ENCODE measurements around the gene SAT1.
"Not testable (repeated sequence)": the region's sequence is repeated elsewhere in the genome, so short reads cannot be mapped to it uniquely, and the experiment has no call there.

SAT1 gene

DNA sequence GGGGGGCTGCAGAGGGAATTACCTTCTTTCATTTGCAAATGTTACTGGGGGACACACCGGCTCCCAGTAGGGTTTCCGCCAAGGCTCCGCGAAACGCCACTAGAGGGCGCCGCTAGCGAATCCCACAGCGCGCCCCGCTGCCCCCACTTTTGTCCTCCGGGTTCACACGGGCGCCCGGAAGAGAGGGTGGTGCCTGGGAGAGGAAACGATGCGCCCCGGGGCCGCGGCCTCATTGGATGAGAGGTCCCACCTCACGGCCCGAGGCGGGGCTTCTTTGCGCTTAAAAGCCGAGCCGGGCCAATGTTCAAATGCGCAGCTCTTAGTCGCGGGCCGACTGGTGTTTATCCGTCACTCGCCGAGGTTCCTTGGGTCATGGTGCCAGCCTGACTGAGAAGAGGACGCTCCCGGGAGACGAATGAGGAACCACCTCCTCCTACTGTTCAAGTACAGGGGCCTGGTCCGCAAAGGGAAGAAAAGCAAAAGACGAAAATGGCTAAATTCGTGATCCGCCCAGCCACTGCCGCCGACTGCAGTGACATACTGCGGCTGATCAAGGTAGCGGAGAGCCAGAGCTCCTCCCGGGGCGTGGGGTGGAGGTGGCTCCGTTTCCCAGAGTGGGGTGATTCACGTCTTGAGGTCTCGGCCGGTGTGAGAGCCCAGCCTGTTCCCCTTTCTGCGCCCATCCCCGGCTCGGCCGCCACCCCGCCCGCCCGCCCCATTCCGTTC, at the start of gene SAT1:
SAT1 (plus strand) TSS at position 311 of the 726 bp plus-strand sequence; CDS start at position 490, 179 bp downstream.
- H2AFZ ChIP-seq (ENCODE audit: low read depth, low read length) = peak within 1 kb of the TSS; percentile 87
- H3K36me3 ChIP-seq (ENCODE audit: insufficient read depth, low read length) = no peaks in the 10 kb centered on the region
- H3K4me3 ChIP-seq (ENCODE audit: low read length) = peak within 1 kb of the TSS; percentile 92
- H3K9me3 ChIP-seq (ENCODE audit: low read length) = no peaks in the 10 kb centered on the region
- H3K27me3 ChIP-seq (ENCODE audit: insufficient read depth, low read length) = no peaks in the 10 kb centered on the region
- H3K4me1 ChIP-seq (ENCODE audit: insufficient read depth, low read length) = no peaks in the 10 kb centered on the region

DNA sequence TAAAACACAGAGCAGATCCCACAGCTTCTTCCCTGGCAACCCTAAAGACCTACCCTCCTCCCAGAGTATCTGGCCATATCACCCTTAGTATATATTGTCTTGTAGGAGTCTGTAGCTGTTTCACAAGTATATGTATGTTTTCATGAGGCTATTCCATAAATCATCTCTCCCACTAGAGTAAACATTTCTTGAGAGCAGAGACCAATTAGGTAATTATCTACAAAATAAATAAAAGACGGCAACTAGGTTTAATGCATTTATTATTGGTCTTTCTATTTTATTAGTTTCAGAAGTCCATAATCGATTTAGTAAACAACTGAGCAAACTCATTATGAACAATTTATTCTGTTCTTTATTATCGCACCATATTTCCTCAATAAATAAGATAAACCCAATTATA, 46.9 kb upstream of the SAT1 start:
- no peaks in the 10 kb centered on the region for H3K9me3 ChIP-seq (ENCODE audit: low read length)
- no peak overlapping the region for H2AFZ ChIP-seq (ENCODE audit: low read depth, low read length)
- no peaks in the 10 kb centered on the region for H3K36me3 ChIP-seq (ENCODE audit: insufficient read depth, low read length)
- no peaks in the 10 kb centered on the region for H3K4me1 ChIP-seq (ENCODE audit: insufficient read depth, low read length)
- no peaks in the 10 kb centered on the region for H3K27me3 ChIP-seq (ENCODE audit: insufficient read depth, low read length)
- H3K4me3 ChIP-seq (ENCODE audit: low read length) = no peak overlapping the region

DNA sequence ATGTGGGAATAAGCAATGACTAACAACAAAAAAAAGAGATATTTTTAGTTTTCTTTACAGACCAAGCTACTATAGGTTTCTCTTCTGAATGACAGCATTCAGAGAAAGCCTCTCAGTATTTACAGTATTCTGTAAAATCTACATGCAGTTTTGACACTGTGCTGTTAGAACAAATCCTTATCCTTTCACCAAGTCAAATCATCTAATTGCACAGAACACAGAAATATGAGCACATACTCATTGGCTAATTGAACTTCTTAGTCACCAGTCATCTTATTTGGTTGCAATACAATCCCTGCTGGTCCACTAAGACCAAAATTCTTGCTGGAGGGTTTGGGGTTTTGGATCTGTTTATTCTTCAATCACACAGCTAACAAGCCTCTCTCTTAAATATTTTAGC, 45.6 kb upstream of the SAT1 start:
- Histone ChIP-seq H3K27me3 (ENCODE audit: insufficient read depth, low read length) (no peaks in the 10 kb centered on the region), H2AFZ (ENCODE audit: low read depth, low read length) (no peak overlapping the region), H3K9me3 (ENCODE audit: low read length) (no peaks in the 10 kb centered on the region), H3K36me3 (ENCODE audit: insufficient read depth, low read length) (no peaks in the 10 kb centered on the region), H3K4me1 (ENCODE audit: insufficient read depth, low read length) (no peaks in the 10 kb centered on the region), H3K4me3 (ENCODE audit: low read length) (no peak overlapping the region)

DNA sequence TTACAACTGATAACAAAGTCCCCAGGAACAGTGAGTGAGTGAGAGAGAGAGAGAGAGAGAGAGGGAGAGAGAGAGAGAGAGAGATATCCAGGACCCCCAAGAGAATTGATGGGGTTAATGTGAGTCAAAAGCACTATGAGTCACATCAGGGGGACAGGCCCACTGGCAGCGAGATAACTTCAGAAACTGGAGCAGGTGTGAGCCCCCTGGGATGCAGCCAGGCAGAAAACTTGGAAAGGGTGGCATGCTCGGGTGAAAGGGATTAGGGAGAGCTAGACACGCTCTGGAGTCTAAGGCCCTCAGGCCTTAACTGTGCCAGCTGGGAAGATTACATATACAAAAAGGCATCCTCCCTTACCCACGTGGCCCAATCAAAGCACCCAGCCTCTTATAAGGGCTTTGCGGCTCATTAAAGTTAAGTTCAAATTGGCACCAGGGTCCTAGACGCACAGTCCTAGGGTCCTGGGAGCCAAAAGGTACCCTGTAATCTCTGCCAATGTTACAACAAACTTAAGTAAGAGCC, 40.7 kb upstream of the SAT1 start:
- peak overlapping the region; percentile 85 for H2AFZ ChIP-seq (ENCODE audit: low read depth, low read length)
- H3K9me3 ChIP-seq (ENCODE audit: low read length) = no peaks in the 10 kb centered on the region
- H3K4me1 ChIP-seq (ENCODE audit: insufficient read depth, low read length) = no peaks in the 10 kb centered on the region
- H3K4me3 ChIP-seq (ENCODE audit: low read length) = peak overlapping the region; percentile 80
- no peaks in the 10 kb centered on the region for H3K36me3 ChIP-seq (ENCODE audit: insufficient read depth, low read length)
- H3K27me3 ChIP-seq (ENCODE audit: insufficient read depth, low read length) = no peaks in the 10 kb centered on the region

DNA sequence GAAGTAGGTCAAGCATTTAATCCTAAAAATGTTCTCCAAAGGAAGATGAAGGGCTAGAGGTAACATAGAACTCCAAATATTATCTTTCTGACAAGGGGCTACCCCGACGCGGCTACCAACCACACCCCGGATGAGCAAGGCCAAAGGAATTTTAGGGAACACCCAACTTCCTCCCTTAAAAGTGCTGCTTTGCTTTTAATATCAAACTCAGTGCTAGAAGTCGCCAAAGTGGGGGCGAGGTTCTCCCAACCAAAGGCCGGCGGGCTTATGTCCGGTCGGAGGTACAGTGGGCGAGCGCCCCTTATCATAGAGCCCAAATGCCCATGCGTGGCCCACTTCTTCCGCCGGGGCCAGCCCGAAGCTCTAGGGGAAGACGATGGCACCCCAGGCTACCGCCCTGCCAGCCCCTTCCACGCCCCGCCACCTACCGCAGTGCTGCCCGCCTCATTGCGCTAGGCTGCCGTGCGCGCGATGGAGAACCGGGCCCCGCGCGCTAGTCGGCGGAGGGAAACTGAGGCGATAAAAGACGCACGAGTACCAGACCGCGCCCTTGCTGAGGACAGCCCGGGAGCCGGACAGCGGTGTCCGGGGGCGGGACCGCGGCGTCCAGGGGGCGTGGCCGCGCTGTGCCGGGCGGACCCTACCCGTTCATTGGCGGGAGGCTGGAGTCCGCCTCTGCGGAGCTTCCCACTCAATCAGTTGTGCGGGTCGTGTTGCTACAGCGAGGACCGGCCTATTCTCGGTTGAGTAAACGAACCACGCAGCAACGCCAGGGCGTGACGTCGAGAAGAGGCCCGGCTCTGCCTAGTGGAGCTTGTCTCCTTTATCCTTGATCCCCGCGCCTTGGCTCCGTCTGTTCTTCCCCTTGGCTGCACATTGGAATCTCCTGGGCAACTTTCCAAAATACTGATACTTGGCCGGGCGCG, 40.0 kb upstream of the SAT1 start, which contains the start of gene ACOT9:
ACOT9 (minus strand) TSS at position 580 of the 926 bp plus-strand sequence; CDS start at position 448, 132 bp downstream.
- Histone ChIP-seq H3K27me3 (ENCODE audit: insufficient read depth, low read length) (no peaks in the 10 kb centered on the region), H2AFZ (ENCODE audit: low read depth, low read length) (peak within 1 kb of the TSS; percentile 85), H3K4me1 (ENCODE audit: insufficient read depth, low read length) (no peaks in the 10 kb centered on the region), H3K9me3 (ENCODE audit: low read length) (no peaks in the 10 kb centered on the region), H3K4me3 (ENCODE audit: low read length) (peak within 1 kb of the TSS; percentile 80), H3K36me3 (ENCODE audit: insufficient read depth, low read length) (no peaks in the 10 kb centered on the region)

DNA sequence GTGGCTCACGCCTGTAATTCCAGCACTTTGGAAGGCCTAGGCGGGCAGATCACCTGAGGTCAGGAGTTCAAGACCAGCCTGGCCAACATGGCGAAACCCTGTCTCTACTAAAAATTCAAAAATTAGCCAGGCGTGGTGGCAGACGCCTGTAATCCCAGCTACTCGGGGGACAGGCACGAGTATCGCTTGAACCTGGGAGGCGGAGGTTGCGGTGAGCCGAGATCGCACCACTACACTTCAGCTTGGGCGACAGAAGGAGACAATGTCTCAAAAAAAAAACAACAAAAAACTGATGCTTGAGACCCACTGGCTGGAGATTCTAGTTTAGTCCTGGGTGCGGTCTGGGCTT, 39.4 kb upstream of the SAT1 start:
- peak overlapping the region; percentile 85 for H2AFZ ChIP-seq (ENCODE audit: low read depth, low read length)
- not testable (repeated sequence) for H3K9me3 ChIP-seq (ENCODE audit: low read length); H3K36me3 ChIP-seq (ENCODE audit: insufficient read depth, low read length); H3K27me3 ChIP-seq (ENCODE audit: insufficient read depth, low read length); H3K4me1 ChIP-seq (ENCODE audit: insufficient read depth, low read length)
- H3K4me3 ChIP-seq (ENCODE audit: low read length) = peak overlapping the region; percentile 80

DNA sequence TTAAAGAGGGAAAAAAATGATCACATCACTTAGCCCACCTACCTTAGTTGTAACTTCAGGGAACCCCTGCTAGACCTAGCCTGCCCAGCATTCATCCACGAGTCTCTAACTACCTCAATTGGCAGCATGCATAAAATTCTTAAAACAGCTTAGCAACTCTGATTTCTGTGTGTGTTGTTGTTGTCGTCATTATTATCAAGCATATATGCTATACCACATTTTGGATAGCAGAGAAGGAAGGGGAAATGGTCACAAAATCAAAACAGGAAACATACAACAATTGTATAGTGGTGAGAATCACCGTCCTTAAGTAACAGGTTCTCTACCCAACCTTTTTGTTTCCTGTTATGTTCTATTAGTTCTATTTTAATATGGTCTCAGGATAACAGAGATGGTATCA, 37.2 kb upstream of the SAT1 start:
- Histone ChIP-seq H3K27me3 (ENCODE audit: insufficient read depth, low read length) (no peaks in the 10 kb centered on the region), H3K9me3 (ENCODE audit: low read length) (no peaks in the 10 kb centered on the region), H2AFZ (ENCODE audit: low read depth, low read length) (no peak overlapping the region), H3K36me3 (ENCODE audit: insufficient read depth, low read length) (no peaks in the 10 kb centered on the region), H3K4me1 (ENCODE audit: insufficient read depth, low read length) (no peaks in the 10 kb centered on the region), H3K4me3 (ENCODE audit: low read length) (no peak overlapping the region)

DNA sequence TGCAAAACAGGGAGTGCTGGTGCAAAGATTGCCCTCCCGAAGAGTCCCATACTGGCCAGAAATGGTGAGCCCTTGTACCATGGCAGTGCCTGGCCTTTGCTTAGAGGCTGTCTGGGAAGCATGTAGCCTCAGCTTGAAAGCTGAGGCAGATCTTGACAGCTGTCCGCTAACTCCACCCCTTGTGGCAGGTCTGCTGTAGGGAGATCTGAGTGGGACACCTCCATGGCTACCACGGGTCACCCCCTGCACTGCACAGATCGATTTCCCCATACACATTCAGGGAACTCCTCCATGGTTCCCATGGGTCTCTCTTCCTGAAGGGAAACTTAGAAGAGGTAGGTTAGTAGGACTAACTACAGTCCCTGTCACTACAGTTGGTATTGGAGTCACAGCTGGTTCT, 33.8 kb upstream of the SAT1 start:
- H3K4me1 ChIP-seq (ENCODE audit: insufficient read depth, low read length) = no peaks in the 10 kb centered on the region
- H3K4me3 ChIP-seq (ENCODE audit: low read length) = no peak overlapping the region
- H3K36me3 ChIP-seq (ENCODE audit: insufficient read depth, low read length) = no peaks in the 10 kb centered on the region
- H2AFZ ChIP-seq (ENCODE audit: low read depth, low read length) = no peak overlapping the region
- no peaks in the 10 kb centered on the region for H3K27me3 ChIP-seq (ENCODE audit: insufficient read depth, low read length)
- H3K9me3 ChIP-seq (ENCODE audit: low read length) = no peaks in the 10 kb centered on the region

DNA sequence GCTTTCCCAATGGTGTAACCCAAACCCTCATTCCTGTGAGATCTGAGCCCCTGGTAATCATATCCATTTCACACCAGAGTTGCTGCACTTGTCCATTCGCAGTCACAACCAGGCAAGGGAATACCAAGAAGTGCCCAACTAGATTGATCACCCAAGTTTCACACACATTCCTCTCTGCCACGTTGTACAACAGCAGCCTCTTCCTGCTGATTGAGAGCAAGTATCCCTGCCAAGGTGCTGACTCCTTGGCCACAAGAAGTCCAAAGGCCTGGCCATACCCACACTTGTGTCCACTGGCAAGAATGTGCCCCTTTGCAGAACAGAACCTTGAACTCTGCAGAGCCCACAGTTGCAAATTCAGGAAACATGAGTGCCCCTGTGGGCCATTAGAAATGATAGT, 33.4 kb upstream of the SAT1 start:
- Histone ChIP-seq H2AFZ (ENCODE audit: low read depth, low read length) (no peak overlapping the region), H3K36me3 (ENCODE audit: insufficient read depth, low read length) (no peaks in the 10 kb centered on the region), H3K4me3 (ENCODE audit: low read length) (no peak overlapping the region), H3K4me1 (ENCODE audit: insufficient read depth, low read length) (no peaks in the 10 kb centered on the region), H3K9me3 (ENCODE audit: low read length) (no peaks in the 10 kb centered on the region), H3K27me3 (ENCODE audit: insufficient read depth, low read length) (no peaks in the 10 kb centered on the region)

DNA sequence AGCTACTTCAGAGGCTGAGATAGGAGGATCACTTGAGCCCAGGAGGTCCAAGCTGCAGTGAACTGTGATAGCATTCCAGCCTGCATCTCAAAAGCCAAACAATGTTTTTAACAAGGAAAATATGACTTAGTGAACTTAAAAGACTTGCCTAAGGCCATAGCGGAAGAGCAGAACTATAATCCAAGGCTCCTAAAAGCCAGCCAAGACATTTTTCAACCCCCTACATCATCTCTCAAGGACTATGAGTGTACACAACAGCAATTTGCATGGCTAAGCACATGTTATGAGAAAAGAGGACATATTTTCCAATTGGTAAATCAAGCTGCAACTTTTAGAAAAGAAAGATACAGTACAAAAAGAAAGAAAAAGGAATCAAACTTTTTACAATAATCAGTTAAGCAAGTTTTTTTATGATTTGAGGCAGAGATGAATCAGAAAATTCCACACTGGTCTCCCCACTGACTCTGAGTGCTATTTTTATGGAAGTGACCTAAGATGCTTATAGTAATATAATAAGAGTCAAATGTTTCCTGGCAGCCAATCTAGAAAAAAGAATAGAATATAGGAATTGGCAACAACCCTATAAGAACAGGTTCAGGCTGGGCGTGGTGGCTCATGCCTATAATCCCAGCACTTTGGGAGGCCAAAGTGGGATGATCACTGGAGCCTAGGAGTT, 30.1 kb upstream of the SAT1 start:
- H3K9me3 ChIP-seq (ENCODE audit: low read length) = no peaks in the 10 kb centered on the region
- H3K36me3 ChIP-seq (ENCODE audit: insufficient read depth, low read length) = no peaks in the 10 kb centered on the region
- no peak overlapping the region for H3K4me3 ChIP-seq (ENCODE audit: low read length)
- no peaks in the 10 kb centered on the region for H3K4me1 ChIP-seq (ENCODE audit: insufficient read depth, low read length)
- H2AFZ ChIP-seq (ENCODE audit: low read depth, low read length) = no peak overlapping the region
- no peaks in the 10 kb centered on the region for H3K27me3 ChIP-seq (ENCODE audit: insufficient read depth, low read length)

DNA sequence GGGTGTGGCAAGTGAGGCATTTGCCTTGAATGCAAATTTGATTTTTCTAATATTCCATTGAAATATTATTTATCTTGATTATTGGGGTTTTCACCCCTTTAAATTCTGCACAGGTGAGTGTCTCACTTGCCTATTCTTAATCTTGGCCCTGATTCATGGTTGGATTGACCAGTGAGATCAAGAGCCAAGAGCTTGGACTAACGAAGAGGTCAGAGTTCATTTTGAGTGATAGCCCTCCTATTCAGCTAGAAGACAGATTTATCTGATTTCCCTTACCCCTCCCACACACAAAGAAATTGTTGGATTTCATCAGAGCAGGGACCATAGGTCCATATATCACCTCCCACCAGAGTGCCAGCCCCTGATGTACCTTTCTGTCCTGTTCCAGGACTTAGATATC, 28.3 kb upstream of the SAT1 start:
- Histone ChIP-seq H3K9me3 (ENCODE audit: low read length) (no peaks in the 10 kb centered on the region), H2AFZ (ENCODE audit: low read depth, low read length) (no peak overlapping the region), H3K4me3 (ENCODE audit: low read length) (no peak overlapping the region), H3K36me3 (ENCODE audit: insufficient read depth, low read length) (no peaks in the 10 kb centered on the region), H3K4me1 (ENCODE audit: insufficient read depth, low read length) (no peaks in the 10 kb centered on the region), H3K27me3 (ENCODE audit: insufficient read depth, low read length) (no peaks in the 10 kb centered on the region)

DNA sequence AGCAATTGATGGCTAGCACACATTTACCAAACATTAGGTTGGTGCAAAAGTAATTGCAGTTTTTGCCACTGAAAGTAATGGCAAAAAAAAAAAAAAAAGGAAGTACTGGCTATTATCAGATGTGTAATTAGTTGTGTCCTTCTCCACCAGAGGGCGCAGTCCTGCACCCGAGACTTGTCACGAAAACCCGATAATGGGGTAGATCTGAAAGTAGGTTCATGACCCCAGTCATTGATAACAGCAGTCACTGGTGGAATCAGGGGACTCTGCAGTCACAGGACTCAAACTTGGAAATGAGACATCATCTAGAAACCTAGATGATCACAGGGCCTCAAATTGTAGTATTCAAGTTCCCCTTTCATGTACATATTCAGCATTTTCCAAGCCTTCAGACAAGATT, 26.8 kb upstream of the SAT1 start:
- Histone ChIP-seq H2AFZ (ENCODE audit: low read depth, low read length) (no peak overlapping the region), H3K27me3 (ENCODE audit: insufficient read depth, low read length) (no peaks in the 10 kb centered on the region), H3K36me3 (ENCODE audit: insufficient read depth, low read length) (no peaks in the 10 kb centered on the region), H3K4me3 (ENCODE audit: low read length) (no peak overlapping the region), H3K9me3 (ENCODE audit: low read length) (no peaks in the 10 kb centered on the region), H3K4me1 (ENCODE audit: insufficient read depth, low read length) (no peaks in the 10 kb centered on the region)

DNA sequence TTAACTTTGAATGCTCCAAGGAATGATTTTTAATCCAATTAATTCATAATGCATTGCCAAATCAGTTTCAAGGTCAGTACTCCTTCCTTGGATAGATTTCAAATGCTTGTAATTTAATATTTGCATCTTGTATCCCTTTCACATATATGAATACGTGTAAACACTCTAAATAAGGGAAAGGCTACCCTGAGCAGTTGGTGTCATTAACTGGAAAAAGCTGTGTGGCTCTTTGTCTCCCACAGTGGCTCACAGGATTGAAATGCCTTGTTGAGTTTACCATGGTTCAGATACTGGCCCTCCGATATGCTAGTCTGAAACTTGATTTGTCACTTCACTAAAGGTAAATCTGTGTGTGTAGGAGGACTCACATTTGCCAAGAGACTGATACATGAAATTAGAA, 23.2 kb upstream of the SAT1 start:
- no peaks in the 10 kb centered on the region for H3K4me1 ChIP-seq (ENCODE audit: insufficient read depth, low read length)
- H3K36me3 ChIP-seq (ENCODE audit: insufficient read depth, low read length) = no peaks in the 10 kb centered on the region
- H2AFZ ChIP-seq (ENCODE audit: low read depth, low read length) = no peak overlapping the region
- no peaks in the 10 kb centered on the region for H3K9me3 ChIP-seq (ENCODE audit: low read length)
- H3K27me3 ChIP-seq (ENCODE audit: insufficient read depth, low read length) = no peaks in the 10 kb centered on the region
- no peak overlapping the region for H3K4me3 ChIP-seq (ENCODE audit: low read length)
